DOHH2 (cell line): ENCODE data around the gene EFCAB7.
A peak's percentile ranks its signal among the peaks of the same experiment; 100 is the strongest.

ENCODE experiments used
- H3F3A ChIP-seq: fragments of 200-600 bp; sonication (generic), shearing (Covaris generic); 2 replicates; pipeline ENCODE4 v1.6.0; 2016; ENCODE audit warnings: antibody characterized with exemption, mild to moderate bottlenecking; ENCODE audit not compliant: control insufficient read depth, insufficient read depth
- H3K27ac ChIP-seq: fragments of 200-600 bp; sonication (generic); 2 replicates; pipeline ENCODE4 v1.5.1; 2014; ENCODE audit warnings: low read depth, mild to moderate bottlenecking, low read length, moderate library complexity
- H3K27me3 ChIP-seq: fragments of 200-600 bp; sonication (generic); 2 replicates; pipeline ENCODE4 v1.6.1; 2014; ENCODE audit warnings: mild to moderate bottlenecking, low read length, mixed read lengths; ENCODE audit not compliant: control insufficient read depth
- H3K36me3 ChIP-seq: fragments of 200-600 bp; sonication (generic); 2 replicates; pipeline ENCODE4 v1.6.1; 2014; ENCODE audit warnings: mild to moderate bottlenecking, low read length, moderate library complexity, mixed read lengths; ENCODE audit not compliant: control insufficient read depth
- H3K4me1 ChIP-seq: fragments of 200-600 bp; sonication (generic); 2 replicates; pipeline ENCODE4 v1.6.1; 2014; ENCODE audit warnings: mild to moderate bottlenecking, low read length, mixed read lengths; ENCODE audit not compliant: control insufficient read depth
- H3K4me2 ChIP-seq: fragments of 200-600 bp; sonication (generic); 2 replicates; pipeline ENCODE4 v1.6.0; 2014; ENCODE audit warnings: mild to moderate bottlenecking, low read length, moderate library complexity
- H3K4me3 ChIP-seq: fragments of 200-600 bp; sonication (generic); 2 replicates; pipeline ENCODE4 v1.5.1; 2014; ENCODE audit warnings: mild to moderate bottlenecking, low read length, mixed read lengths
- H3K79me2 ChIP-seq: fragments of 200-600 bp; sonication (generic); 2 replicates; pipeline ENCODE4 v1.6.1; 2014; ENCODE audit warnings: mild to moderate bottlenecking, low read length, mixed read lengths; ENCODE audit not compliant: control insufficient read depth
- H3K9me2 ChIP-seq: fragments of 200-600 bp; sonication (generic); replicated peaks from 2 replicates; pipeline ENCODE4 v1.6.1; 2014; ENCODE audit warnings: mild to moderate bottlenecking, low read length, mixed read lengths; ENCODE audit not compliant: control insufficient read depth
- H3K9me3 ChIP-seq: fragments of 200-600 bp; sonication (generic); 2 replicates; pipeline ENCODE4 v1.6.1; 2014; ENCODE audit warnings: antibody characterized with exemption, low read length, mixed read lengths; ENCODE audit not compliant: control insufficient read depth, insufficient read depth
- H4K20me1 ChIP-seq: fragments of 200-600 bp; sonication (generic); 2 replicates; pipeline ENCODE4 v1.6.0; 2014; ENCODE audit warnings: low read depth, mild to moderate bottlenecking, antibody characterized with exemption, low read length, moderate library complexity; ENCODE audit not compliant: control insufficient read depth, insufficient read depth
- CTCF ChIP-seq: fragments of 200-600 bp; sonication (generic); IDR thresholded peaks from one replicate; pipeline ENCODE4 v1.5.1; 2014; ENCODE audit warnings: antibody characterized with exemption, mild to moderate bottlenecking, low read depth, low read length; ENCODE audit not compliant: poor library complexity, severe bottlenecking
- EZH2phosphoT487 ChIP-seq: fragments of 200-600 bp; sonication (generic); IDR thresholded peaks from 2 replicates; pipeline ENCODE4 v1.6.1; 2017; ENCODE audit warnings: borderline replicate concordance, mild to moderate bottlenecking, antibody characterized with exemption, low read length, moderate library complexity, mixed read lengths

EFCAB7 gene

GRCh38 chr1:63548877-63549276 lies 25.6 kb downstream of the EFCAB7 start:
- Histone ChIP-seq H3K27me3 (no peaks in the 10 kb centered on the region), H3K79me2 (no peaks in the 10 kb centered on the region), H4K20me1 (no peaks in the 10 kb centered on the region), H3K36me3 (no peaks in the 10 kb centered on the region), H3K4me3 (no peak overlapping the region), H3K9me2 (no peaks in the 10 kb centered on the region), H3K4me2 (no peak overlapping the region), H3K9me3 (no peaks in the 10 kb centered on the region), H3K27ac (no peak overlapping the region), H3K4me1 (no peaks in the 10 kb centered on the region), H3F3A (no peaks in the 10 kb centered on the region)
- TF ChIP-seq CTCF = no peak
- TF ChIP-seq EZH2phosphoT487 = no peak

GRCh38 chr1:63555480-63555879 lies 32.2 kb downstream of the EFCAB7 start:
- no peaks in the 10 kb centered on the region for H3K79me2 ChIP-seq
- no peaks in the 10 kb centered on the region for H3F3A ChIP-seq
- no peak overlapping the region for H3K4me2 ChIP-seq
- no peaks in the 10 kb centered on the region for H3K9me2 ChIP-seq
- no peaks in the 10 kb centered on the region for H3K36me3 ChIP-seq
- 0 out of 2 replicates have a peak, but pooled peaks cover 4% of the 10 kb centered on the region for H3K4me1 ChIP-seq
- H3K27ac ChIP-seq = no peak overlapping the region
- no peak for TF ChIP-seq EZH2phosphoT487
- TF ChIP-seq CTCF = no peak
- no peak overlapping the region for H3K4me3 ChIP-seq
- no peaks in the 10 kb centered on the region for H4K20me1 ChIP-seq
- H3K9me3 ChIP-seq = no peaks in the 10 kb centered on the region
- no peaks in the 10 kb centered on the region for H3K27me3 ChIP-seq

DNA sequence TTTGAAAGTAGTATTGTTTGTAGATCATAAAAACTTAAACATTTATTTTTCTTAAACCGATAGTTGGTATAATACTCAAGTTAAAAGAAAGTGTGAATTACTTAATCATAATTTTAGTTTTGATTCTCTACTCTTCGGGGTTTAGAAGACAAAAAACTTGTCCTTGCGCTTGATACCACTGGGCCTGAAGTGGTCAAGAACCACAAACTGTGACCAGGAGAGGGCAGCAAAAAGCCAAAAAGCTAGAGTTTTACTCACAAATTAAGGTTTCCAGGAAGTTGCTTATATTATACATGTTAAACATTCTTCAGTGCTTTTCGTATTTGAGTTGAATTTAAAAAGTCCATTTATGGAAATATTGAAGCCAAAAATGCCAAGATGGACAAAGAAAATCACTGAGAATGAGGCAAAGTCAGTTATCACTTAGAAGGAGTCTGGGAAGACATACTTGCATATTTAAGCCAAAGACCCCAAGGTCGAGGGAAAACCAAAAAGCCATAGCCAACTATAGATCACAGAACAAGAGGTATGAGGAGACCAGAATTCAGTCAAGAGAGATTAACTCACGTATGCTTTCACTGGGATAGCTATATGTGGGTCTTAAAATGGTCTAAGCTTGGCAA lies 34.2 kb downstream of the EFCAB7 start:
- Histone ChIP-seq H3K27me3 (no peaks in the 10 kb centered on the region), H4K20me1 (no peaks in the 10 kb centered on the region), H3K36me3 (no peaks in the 10 kb centered on the region), H3K27ac (no peak overlapping the region), H3K4me2 (no peak overlapping the region), H3K79me2 (no peaks in the 10 kb centered on the region), H3K4me1 (0 out of 2 replicates have a peak, but pooled peaks cover 4% of the 10 kb centered on the region), H3K9me2 (no peaks in the 10 kb centered on the region), H3K9me3 (no peaks in the 10 kb centered on the region), H3F3A (no peaks in the 10 kb centered on the region), H3K4me3 (no peak overlapping the region)
- TF ChIP-seq CTCF (peak; percentile 63), EZH2phosphoT487 (no peak)
